A549 (cell line): Measurements from ENCODE around the gene TRAK1.

Source experiments
- CBX2 ChIP-seq: fragments of 200-600 bp; sonication (generic); IDR thresholded peaks from 2 replicates; pipeline ENCODE4 v1.6.1; 2016; ENCODE audit warnings: low read depth, mild to moderate bottlenecking, borderline replicate concordance
- EP300 ChIP-seq, 2 experiments: fragments of >200 bp; sonication (Bioruptor Twin); formaldehyde crosslinking; IDR thresholded peaks; 2 replicates in 1 of 2; 3 replicates in 1 of 2; pipeline ENCODE4 v1.6.1; 2016 to 2017
- POLR2A ChIP-seq: IDR thresholded peaks from 2 replicates; pipeline ENCODE4 v1.6.1; 2012; ENCODE audit warnings: mild to moderate bottlenecking, low read length
- POLR2AphosphoS2 ChIP-seq: conservative IDR thresholded peaks from 2 replicates; pipeline ENCODE4 v1.6.1; 2012; ENCODE audit warnings: low read length, improper control_type of control experiment, inconsistent platforms
- RAD21 ChIP-seq, 2 experiments: fragments of >200 bp in 1 of 2; sonication (Bioruptor Twin) in 1 of 2; formaldehyde crosslinking in 1 of 2; IDR thresholded peaks in 1 of 2; conservative IDR thresholded peaks in 1 of 2; 2 replicates in 1 of 2; 3 replicates in 1 of 2; pipeline ENCODE4 v1.6.1; 2012 to 2018; ENCODE audit warnings: inconsistent platforms in 1 of 2
- ZFP36 ChIP-seq: fragments of 450-650 bp; IDR thresholded peaks from 2 replicates; pipeline ENCODE4 v1.6.1; 2014; ENCODE audit warnings: borderline replicate concordance; ENCODE audit not compliant: partially characterized antibody
- TF ChIP-seq, protein P1 (sequence below): fragments of >200 bp; sonication (Bioruptor Twin); formaldehyde crosslinking; IDR thresholded peaks from 3 replicates; pipeline ENCODE4 v1.5.1; 2016
- TF ChIP-seq, protein P2 (sequence below): fragments of 200-600 bp; sonication (generic); IDR thresholded peaks from 2 replicates; pipeline ENCODE4 v1.6.1; 2016; ENCODE audit warnings: antibody characterized with exemption, mild to moderate bottlenecking, moderate library complexity

DNA sequence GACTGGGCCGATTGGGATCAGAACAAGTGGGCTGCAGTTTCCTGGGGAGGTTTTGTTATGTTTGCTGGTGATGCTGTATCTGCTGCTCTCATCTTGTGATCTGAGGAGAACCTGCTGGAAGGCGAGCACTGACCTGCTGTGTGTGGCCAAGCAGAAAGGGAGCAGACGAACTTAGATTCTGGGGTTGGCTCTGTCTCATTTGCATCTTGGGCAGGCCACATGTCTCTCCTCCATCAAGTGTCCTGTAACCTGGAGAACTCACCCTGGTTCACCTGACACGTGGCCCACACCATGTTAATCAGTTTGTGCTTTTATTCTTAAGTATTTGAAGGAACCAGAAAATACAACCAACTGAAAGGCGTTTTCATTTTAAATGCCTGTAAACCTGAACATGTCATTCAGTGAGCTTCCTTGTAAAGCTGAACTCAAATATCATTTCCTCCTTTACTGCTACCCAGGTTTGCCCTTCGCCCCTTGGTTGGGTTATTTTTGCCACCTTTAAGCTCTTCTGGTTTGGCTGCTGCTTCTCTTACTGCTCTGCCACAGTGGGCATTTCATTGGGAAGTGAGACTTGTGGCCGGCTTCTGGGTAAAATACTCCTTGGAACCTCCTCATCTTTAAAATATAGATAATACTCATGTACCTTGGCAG, 33.5 kb upstream of the TRAK1 start:
- no peak for TF ChIP-seq CBX2
- TF ChIP-seq, protein P1, sequence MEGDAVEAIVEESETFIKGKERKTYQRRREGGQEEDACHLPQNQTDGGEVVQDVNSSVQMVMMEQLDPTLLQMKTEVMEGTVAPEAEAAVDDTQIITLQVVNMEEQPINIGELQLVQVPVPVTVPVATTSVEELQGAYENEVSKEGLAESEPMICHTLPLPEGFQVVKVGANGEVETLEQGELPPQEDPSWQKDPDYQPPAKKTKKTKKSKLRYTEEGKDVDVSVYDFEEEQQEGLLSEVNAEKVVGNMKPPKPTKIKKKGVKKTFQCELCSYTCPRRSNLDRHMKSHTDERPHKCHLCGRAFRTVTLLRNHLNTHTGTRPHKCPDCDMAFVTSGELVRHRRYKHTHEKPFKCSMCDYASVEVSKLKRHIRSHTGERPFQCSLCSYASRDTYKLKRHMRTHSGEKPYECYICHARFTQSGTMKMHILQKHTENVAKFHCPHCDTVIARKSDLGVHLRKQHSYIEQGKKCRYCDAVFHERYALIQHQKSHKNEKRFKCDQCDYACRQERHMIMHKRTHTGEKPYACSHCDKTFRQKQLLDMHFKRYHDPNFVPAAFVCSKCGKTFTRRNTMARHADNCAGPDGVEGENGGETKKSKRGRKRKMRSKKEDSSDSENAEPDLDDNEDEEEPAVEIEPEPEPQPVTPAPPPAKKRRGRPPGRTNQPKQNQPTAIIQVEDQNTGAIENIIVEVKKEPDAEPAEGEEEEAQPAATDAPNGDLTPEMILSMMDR, result no peak
- TF ChIP-seq ZFP36, result no peak
- TF ChIP-seq RAD21 (conservative IDR thresholded peaks at IDR 0.05 in 1 of 2, IDR thresholded peaks at IDR 0.05 in 1 of 2), result no peak
- TF ChIP-seq POLR2AphosphoS2, result no peak
- TF ChIP-seq, protein P2, sequence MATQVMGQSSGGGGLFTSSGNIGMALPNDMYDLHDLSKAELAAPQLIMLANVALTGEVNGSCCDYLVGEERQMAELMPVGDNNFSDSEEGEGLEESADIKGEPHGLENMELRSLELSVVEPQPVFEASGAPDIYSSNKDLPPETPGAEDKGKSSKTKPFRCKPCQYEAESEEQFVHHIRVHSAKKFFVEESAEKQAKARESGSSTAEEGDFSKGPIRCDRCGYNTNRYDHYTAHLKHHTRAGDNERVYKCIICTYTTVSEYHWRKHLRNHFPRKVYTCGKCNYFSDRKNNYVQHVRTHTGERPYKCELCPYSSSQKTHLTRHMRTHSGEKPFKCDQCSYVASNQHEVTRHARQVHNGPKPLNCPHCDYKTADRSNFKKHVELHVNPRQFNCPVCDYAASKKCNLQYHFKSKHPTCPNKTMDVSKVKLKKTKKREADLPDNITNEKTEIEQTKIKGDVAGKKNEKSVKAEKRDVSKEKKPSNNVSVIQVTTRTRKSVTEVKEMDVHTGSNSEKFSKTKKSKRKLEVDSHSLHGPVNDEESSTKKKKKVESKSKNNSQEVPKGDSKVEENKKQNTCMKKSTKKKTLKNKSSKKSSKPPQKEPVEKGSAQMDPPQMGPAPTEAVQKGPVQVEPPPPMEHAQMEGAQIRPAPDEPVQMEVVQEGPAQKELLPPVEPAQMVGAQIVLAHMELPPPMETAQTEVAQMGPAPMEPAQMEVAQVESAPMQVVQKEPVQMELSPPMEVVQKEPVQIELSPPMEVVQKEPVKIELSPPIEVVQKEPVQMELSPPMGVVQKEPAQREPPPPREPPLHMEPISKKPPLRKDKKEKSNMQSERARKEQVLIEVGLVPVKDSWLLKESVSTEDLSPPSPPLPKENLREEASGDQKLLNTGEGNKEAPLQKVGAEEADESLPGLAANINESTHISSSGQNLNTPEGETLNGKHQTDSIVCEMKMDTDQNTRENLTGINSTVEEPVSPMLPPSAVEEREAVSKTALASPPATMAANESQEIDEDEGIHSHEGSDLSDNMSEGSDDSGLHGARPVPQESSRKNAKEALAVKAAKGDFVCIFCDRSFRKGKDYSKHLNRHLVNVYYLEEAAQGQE, result no peak
- TF ChIP-seq POLR2A, result no peak
- no peak for TF ChIP-seq EP300 (IDR thresholded peaks at IDR 0.05)
